ENCODE measurements around the gene TPRG1L.

TPRG1L gene

GRCh38 chr1:3645666-3646355 is 21.0 kb downstream of the TPRG1L start:
- DNase-seq (ENCODE audit: low read depth) = no peak

GRCh38 chr1:3646596-3646995 is 21.8 kb downstream of the TPRG1L start:
- DNase-seq (ENCODE audit: low read depth) = no peak

GRCh38 chr1:3649342-3650247 is 24.8 kb downstream of the TPRG1L start, which contains the start of gene WRAP73:
TSS of gene WRAP73 (minus strand) at chr1:3650103. CDS start at chr1:3649999, 104 bp downstream.
- peak; percentile 88 for DNase-seq (ENCODE audit: low read depth)

GRCh38 chr1:3650248-3651025 is 25.6 kb downstream of the TPRG1L start:
- no peak for DNase-seq (ENCODE audit: low read depth)

GRCh38 chr1:3651026-3651929 is 26.5 kb downstream of the TPRG1L start:
- DNase-seq (ENCODE audit: low read depth) = no peak

- no peak for DNase-seq (ENCODE audit: low read depth)
Observed at GRCh38 chr1:3651930-3652547, 27.2 kb downstream of the TPRG1L start, which contains the start of gene TP73. TSS of gene TP73 (plus strand) at chr1:3652516. CDS start at chr1:3682366, 29,850 bp downstream.

GRCh38 chr1:3652548-3653285 is 27.9 kb downstream of the TPRG1L start:
- no peak for DNase-seq (ENCODE audit: low read depth)

- DNase-seq (ENCODE audit: low read depth) = no peak
Observed at GRCh38 chr1:3653286-3653618, 28.4 kb downstream of the TPRG1L start.

GRCh38 chr1:3654549-3655281 is 29.9 kb downstream of the TPRG1L start:
- no peak for DNase-seq (ENCODE audit: low read depth)

- no peak for DNase-seq (ENCODE audit: low read depth)
Observed at GRCh38 chr1:3656450-3657095, 31.8 kb downstream of the TPRG1L start.

GRCh38 chr1:3657096-3657475 is 32.3 kb downstream of the TPRG1L start:
- DNase-seq (ENCODE audit: low read depth) = no peak

GRCh38 chr1:3657578-3658230 is 32.9 kb downstream of the TPRG1L start:
- no peak for DNase-seq (ENCODE audit: low read depth)

GRCh38 chr1:3658231-3658615 is 33.4 kb downstream of the TPRG1L start:
- no peak for DNase-seq (ENCODE audit: low read depth)

GRCh38 chr1:3659093-3659492 is 34.3 kb downstream of the TPRG1L start:
- DNase-seq (ENCODE audit: low read depth) = no peak

- no peak for DNase-seq (ENCODE audit: low read depth)
Observed at GRCh38 chr1:3660704-3661103, 35.9 kb downstream of the TPRG1L start.

- DNase-seq (ENCODE audit: low read depth) = no peak
Observed at GRCh38 chr1:3661631-3662030, 36.8 kb downstream of the TPRG1L start.

- no peak for DNase-seq (ENCODE audit: low read depth)
Observed at GRCh38 chr1:3662080-3662671, 37.4 kb downstream of the TPRG1L start.
